HL-60 (cell line): Measurements from ENCODE around the gene SLC13A1.

Experiments
- POLR2AphosphoS5 ChIP-seq: IDR thresholded peaks from 2 replicates; pipeline ENCODE4 v1.6.1; 2012; ENCODE audit warnings: low read depth
- SPI1 ChIP-seq: IDR thresholded peaks from 2 replicates; pipeline ENCODE4 v1.6.1; 2012; ENCODE audit warnings: low read depth, mild to moderate bottlenecking, borderline replicate concordance
- TF ChIP-seq, protein P1 (sequence below): IDR thresholded peaks from one replicate; pipeline ENCODE4 v1.5.1; 2011; ENCODE audit warnings: low read length, control low read depth, inconsistent platforms; ENCODE audit not compliant: insufficient read depth

DNA sequence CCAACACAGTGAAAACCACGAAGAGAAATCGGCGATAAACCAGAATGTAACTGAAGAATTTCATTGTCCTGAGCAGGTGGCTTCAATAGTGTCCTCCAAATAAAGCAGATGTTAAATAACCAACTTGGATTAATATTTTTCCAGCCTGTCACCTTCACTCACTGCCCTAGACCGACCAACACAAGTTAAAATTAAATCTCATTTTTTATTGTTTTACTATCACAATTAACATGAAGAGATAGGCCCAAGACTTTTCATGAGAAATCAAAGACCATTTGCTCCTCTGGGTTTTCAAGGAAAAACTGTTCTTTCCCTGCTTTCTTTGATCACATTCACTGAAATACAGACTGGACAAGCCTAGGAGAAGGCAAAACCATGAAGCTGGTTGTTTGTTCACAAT, at the start of gene SLC13A1:
- TF ChIP-seq, protein P1, sequence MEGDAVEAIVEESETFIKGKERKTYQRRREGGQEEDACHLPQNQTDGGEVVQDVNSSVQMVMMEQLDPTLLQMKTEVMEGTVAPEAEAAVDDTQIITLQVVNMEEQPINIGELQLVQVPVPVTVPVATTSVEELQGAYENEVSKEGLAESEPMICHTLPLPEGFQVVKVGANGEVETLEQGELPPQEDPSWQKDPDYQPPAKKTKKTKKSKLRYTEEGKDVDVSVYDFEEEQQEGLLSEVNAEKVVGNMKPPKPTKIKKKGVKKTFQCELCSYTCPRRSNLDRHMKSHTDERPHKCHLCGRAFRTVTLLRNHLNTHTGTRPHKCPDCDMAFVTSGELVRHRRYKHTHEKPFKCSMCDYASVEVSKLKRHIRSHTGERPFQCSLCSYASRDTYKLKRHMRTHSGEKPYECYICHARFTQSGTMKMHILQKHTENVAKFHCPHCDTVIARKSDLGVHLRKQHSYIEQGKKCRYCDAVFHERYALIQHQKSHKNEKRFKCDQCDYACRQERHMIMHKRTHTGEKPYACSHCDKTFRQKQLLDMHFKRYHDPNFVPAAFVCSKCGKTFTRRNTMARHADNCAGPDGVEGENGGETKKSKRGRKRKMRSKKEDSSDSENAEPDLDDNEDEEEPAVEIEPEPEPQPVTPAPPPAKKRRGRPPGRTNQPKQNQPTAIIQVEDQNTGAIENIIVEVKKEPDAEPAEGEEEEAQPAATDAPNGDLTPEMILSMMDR: no peak
- TF ChIP-seq POLR2AphosphoS5: no peak
- no peak for TF ChIP-seq SPI1
